GM12878 (cell line): ENCODE data around the gene IL1RAPL1. TPM values are rescaled to one million over a fixed set of nuclear protein-coding genes. Genes with fewer than 3 reads are reported as not detected.
A peak's percentile ranks its signal among the peaks of the same experiment; 100 is the strongest.

Experiments used
- ATAC-seq: fragments of 200-7000 bp; cut with Tn5 transposase; 3 replicates; pipeline ENCODE4 v1.9.1; 2020; ENCODE audit warnings: mild to moderate bottlenecking, moderate library complexity
- BruUV-seq: library from RNA; stranded (reverse); fragments of 400-500 nt; replicated peaks from 2 replicates; lab custom pipeline; 2021; lab: Mats Ljungman, UMichigan
- CTCF ChIA-PET: fragments of 300-600 bp; sonication (Branson Sonifier 250); formaldehyde crosslinking; extraction: SDS; loops from one replicate; lab custom pipeline; 2021; ENCODE audit warnings: inconsistent platforms; lab: Yijun Ruan, JAX
- POLR2A ChIA-PET: fragments of 350-600 bp; formaldehyde crosslinking; extraction: SDS; loops from one replicate; lab custom pipeline; 2021; ENCODE audit warnings: inconsistent platforms; lab: Charles Lee
- RAD21 ChIA-PET: fragments of 300-600 bp; sonication (Branson Sonifier 250); formaldehyde crosslinking; loops from one replicate; lab custom pipeline; 2023; ENCODE audit warnings: antibody characterized with exemption; ENCODE audit not compliant: unreplicated experiment; lab: Charles Lee
- SMC1A ChIA-PET: fragments of 300-600 bp; sonication (Branson Sonifier 250); formaldehyde crosslinking; loops from one replicate; lab custom pipeline; 2023; ENCODE audit not compliant: unreplicated experiment, uncharacterized antibody; lab: Charles Lee
- DNase-seq: peaks from one replicate; pipeline ENCODE4 v3.0.0-alpha.2; 2011; ENCODE audit warnings: low read depth, low spot score
- FAIRE-seq: peaks from 3 replicates; lab custom pipeline; 2011; peaks lifted over from hg19 to GRCh38; lab: Jason Lieb, UNC
- H2AFZ ChIP-seq: 2 replicates; pipeline ENCODE4 v1.6.0; 2011; ENCODE audit warnings: low read depth, low read length, control low read depth; ENCODE audit not compliant: control insufficient read depth
- H3K27ac ChIP-seq: 2 replicates; pipeline ENCODE4 v1.5.1; 2011; ENCODE audit warnings: control low read depth; ENCODE audit not compliant: control insufficient read depth, insufficient read depth
- H3K27me3 ChIP-seq, 2 experiments: replicated peaks in 1 of 2; 2 replicates each; pipeline versions ENCODE4 v1.6.0 to v1.6.1; 2011; ENCODE audit warnings: low read length in 1 of 2; ENCODE audit not compliant: control insufficient read depth in 2 of 2, insufficient read depth in 2 of 2
- H3K36me3 ChIP-seq, 2 experiments: 2 replicates each; pipeline ENCODE4 v1.5.1; 2011; ENCODE audit warnings: low read length in 1 of 2; ENCODE audit not compliant: control insufficient read depth in 2 of 2, insufficient read depth in 2 of 2
- H3K4me1 ChIP-seq: 2 replicates; pipeline ENCODE4 v1.6.1; 2011; ENCODE audit warnings: mild to moderate bottlenecking, low read length, moderate library complexity, mixed read lengths; ENCODE audit not compliant: control insufficient read depth, insufficient read depth
- H3K4me2 ChIP-seq: 2 replicates; pipeline ENCODE4 v1.6.0; 2011; ENCODE audit warnings: control low read depth; ENCODE audit not compliant: control insufficient read depth, insufficient read depth
- H3K4me3 ChIP-seq: fragments of 200-600 bp; sonication (generic); 2 replicates; pipeline ENCODE4 v1.5.1; 2016
- H3K79me2 ChIP-seq: 2 replicates; pipeline ENCODE4 v1.6.0; 2011; ENCODE audit warnings: low read length; ENCODE audit not compliant: control insufficient read depth, insufficient read depth
- H3K9ac ChIP-seq: 2 replicates; pipeline ENCODE4 v1.8.0; 2011; ENCODE audit warnings: low read length, control low read depth, mixed read lengths; ENCODE audit not compliant: control insufficient read depth, insufficient read depth
- H3K9me3 ChIP-seq: replicated peaks from 3 replicates; pipeline ENCODE4 v1.5.1; 2011; ENCODE audit warnings: mild to moderate bottlenecking, low read length; ENCODE audit not compliant: control insufficient read depth, insufficient read depth
- H4K20me1 ChIP-seq: 2 replicates; pipeline ENCODE4 v1.6.0; 2011; ENCODE audit not compliant: control insufficient read depth, insufficient read depth
- ZNF217 ChIP-seq: fragments of 450-650 bp; IDR thresholded peaks from 2 replicates; pipeline ENCODE4 v1.6.1; 2017; ENCODE audit warnings: antibody characterized with exemption, mild to moderate bottlenecking
- WGBS: methylation state at CpG from one replicate; pipeline ENCODE4 v1.1.6; 2016; ENCODE audit warnings: low lambda C conversion rate; ENCODE audit not compliant: insufficient replicate concordance, insufficient coverage; ENCODE audit errors: missing lambda C conversion rate; 5-methylcytosine and 5-hydroxymethylcytosine counted together
- in situ Hi-C: fragments of 300-500 bp; cut with MboI; formaldehyde crosslinking; loops from 9 replicates; pipeline ENCODE4 v1.14.3; 2018; ENCODE audit warnings: mixed read lengths
- intact Hi-C: fragments of 100-400 bp; cut with micrococcal nuclease; formaldehyde crosslinking; loops from one replicate; pipeline ENCODE4 v1.14.2; 2022; ENCODE audit not compliant: unreplicated experiment
- polyA plus RNA-seq, 11 experiments: library from polyadenylated mRNA; depleted of rRNA in 4 of 11; unstranded in 6 of 11; stranded (reverse) in 5 of 11; fragments of >200 nt; fragmentation: Nextera tagmentation in 4 of 11; fragmentation: Illumina TruSeq in 1 of 11; extraction: Ambion mirVana in 4 of 11; extraction: Trizol in 1 of 11; gene quantifications; 1 replicate in 1 of 11; 2 replicates in 10 of 11; pipeline versions ENCODE4 v1.2.1 to v1.2.3, GENCODE V29; 2011 to 2016; ENCODE audit warnings: inconsistent platforms in 2 of 11, missing spikeins in 2 of 11, low read depth in 1 of 11
- total RNA-seq, 4 experiments: library from RNA; depleted of rRNA in 3 of 4; stranded (reverse); fragments of >200 nt in 3 of 4; fragmentation: Illumina TruSeq in 1 of 4; extraction: Trizol in 1 of 4; gene quantifications; 2 replicates each; pipeline versions ENCODE4 v1.2.1 to v1.2.3, GENCODE V29; 2013 to 2021
- TF ChIP-seq, protein P1 (sequence below): fragments of 450-650 bp; formaldehyde crosslinking; IDR thresholded peaks from 2 replicates; pipeline ENCODE4 v1.5.0; 2022; ENCODE audit warnings: mild to moderate bottlenecking, missing genetic modification characterization
- TF ChIP-seq, protein P2 (sequence below): fragments of 450-650 bp; IDR thresholded peaks from 2 replicates; pipeline ENCODE4 v1.6.1; 2016; ENCODE audit warnings: mild to moderate bottlenecking, moderate library complexity, borderline replicate concordance
- TF ChIP-seq, protein P3 (sequence below): fragments of 450-650 bp; IDR thresholded peaks from 2 replicates; pipeline ENCODE4 v1.6.1; 2014; ENCODE audit warnings: mild to moderate bottlenecking
- TF ChIP-seq, protein P4 (sequence below), 3 experiments: IDR thresholded peaks in 2 of 3; conservative IDR thresholded peaks in 1 of 3; 2 replicates each; pipeline ENCODE4 v1.5.1; 2011; ENCODE audit warnings: low read depth in 3 of 3, low read length in 3 of 3, mild to moderate bottlenecking in 3 of 3, control low read depth in 2 of 3, moderate library complexity in 2 of 3, inconsistent platforms in 1 of 3, mixed read lengths in 1 of 3; ENCODE audit not compliant: control insufficient read depth in 2 of 3, insufficient read depth in 1 of 3; ENCODE audit errors: extremely low read depth in 1 of 3

The IL1RAPL1 gene
- total and polyA plus RNA-seq, 10 of the 15 experiments (the other 5 are each of a cell fraction or from before 2014, with no cell fraction given), result not detected

DNA sequence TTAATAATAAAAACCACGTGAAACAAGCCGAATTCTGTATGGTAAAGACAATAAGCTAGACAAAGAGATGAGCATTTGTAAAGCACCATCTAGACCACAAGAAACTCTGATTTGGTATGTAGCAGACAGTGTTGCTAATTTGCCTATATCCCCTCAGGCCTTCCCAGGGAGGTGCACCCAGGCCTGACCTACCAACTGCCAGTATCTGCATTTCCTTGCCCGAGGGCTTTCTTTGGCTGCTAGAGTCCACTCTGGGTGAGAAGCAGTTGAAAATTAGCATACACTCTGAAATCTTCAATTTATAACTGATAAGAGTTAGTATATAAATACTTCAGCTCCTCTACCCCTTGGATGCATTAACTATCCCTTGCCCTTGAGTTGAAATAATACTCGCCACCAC is 37.4 kb upstream of the IL1RAPL1 start (continued):
- no peak for TF ChIP-seq ZNF217

DNA sequence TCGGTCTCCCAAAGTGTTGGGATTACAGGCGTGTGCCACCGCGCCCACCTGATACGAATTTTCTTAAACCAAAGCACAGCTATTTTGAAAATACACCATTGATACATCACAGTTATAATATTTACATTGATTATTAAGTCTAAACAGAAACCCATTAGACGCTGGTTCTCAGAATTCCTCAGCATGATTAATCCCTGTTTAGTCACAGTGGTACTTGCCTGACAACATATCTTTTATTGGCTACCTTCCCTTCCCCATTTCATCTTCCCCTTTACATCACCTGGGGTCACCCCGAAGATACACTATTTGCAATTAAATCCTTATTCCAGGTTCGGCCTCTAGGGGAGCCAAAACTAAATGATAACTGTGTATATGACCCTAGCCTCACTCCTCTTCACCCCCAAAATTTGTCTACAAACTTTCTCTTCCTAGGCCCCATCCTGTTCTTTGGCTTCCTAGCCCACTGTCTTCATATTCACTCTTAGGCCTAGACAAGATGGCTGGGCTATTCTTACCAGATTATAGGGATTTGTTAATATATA is 36.8 kb upstream of the IL1RAPL1 start:
- ChIA-PET CTCF (interaction anchor here (1.1 kb wide), 1 partner anchor 12 kb away, joined by 3 read pairs; no protein-coding TSS in a partner anchor), RAD21 (no interaction called here), SMC1A (no interaction called here), POLR2A (no interaction called here)
- no peak overlapping the region for H3K9ac ChIP-seq
- 60% methylated on average over 8 of the region's 8 CpGs for WGBS
- H3K9me3 ChIP-seq, result no peaks in the 10 kb centered on the region
- H3K4me1 ChIP-seq, result no peaks in the 10 kb centered on the region
- H3K4me3 ChIP-seq, result no peak overlapping the region
- H4K20me1 ChIP-seq, result no peaks in the 10 kb centered on the region
- intact Hi-C loops, result no loop called here
- ATAC-seq (peak; percentile 75), FAIRE-seq (no peak), DNase-seq (no peak)
- in situ Hi-C loops, result no loop called here
- no peaks in the 10 kb centered on the region for H3K79me2 ChIP-seq
- BruUV-seq, result no TSS peak
- H3K27me3 ChIP-seq, result no peaks in the 10 kb centered on the region
- H3K36me3 ChIP-seq, result no peaks in the 10 kb centered on the region
- TF ChIP-seq, protein P1, sequence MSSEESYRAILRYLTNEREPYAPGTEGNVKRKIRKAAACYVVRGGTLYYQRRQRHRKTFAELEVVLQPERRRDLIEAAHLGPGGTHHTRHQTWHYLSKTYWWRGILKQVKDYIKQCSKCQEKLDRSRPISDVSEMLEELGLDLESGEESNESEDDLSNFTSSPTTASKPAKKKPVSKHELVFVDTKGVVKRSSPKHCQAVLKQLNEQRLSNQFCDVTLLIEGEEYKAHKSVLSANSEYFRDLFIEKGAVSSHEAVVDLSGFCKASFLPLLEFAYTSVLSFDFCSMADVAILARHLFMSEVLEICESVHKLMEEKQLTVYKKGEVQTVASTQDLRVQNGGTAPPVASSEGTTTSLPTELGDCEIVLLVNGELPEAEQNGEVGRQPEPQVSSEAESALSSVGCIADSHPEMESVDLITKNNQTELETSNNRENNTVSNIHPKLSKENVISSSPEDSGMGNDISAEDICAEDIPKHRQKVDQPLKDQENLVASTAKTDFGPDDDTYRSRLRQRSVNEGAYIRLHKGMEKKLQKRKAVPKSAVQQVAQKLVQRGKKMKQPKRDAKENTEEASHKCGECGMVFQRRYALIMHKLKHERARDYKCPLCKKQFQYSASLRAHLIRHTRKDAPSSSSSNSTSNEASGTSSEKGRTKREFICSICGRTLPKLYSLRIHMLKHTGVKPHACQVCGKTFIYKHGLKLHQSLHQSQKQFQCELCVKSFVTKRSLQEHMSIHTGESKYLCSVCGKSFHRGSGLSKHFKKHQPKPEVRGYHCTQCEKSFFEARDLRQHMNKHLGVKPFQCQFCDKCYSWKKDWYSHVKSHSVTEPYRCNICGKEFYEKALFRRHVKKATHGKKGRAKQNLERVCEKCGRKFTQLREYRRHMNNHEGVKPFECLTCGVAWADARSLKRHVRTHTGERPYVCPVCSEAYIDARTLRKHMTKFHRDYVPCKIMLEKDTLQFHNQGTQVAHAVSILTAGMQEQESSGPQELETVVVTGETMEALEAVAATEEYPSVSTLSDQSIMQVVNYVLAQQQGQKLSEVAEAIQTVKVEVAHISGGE (CRISPR knock-in tag), result no peak
- TF ChIP-seq, protein P2, sequence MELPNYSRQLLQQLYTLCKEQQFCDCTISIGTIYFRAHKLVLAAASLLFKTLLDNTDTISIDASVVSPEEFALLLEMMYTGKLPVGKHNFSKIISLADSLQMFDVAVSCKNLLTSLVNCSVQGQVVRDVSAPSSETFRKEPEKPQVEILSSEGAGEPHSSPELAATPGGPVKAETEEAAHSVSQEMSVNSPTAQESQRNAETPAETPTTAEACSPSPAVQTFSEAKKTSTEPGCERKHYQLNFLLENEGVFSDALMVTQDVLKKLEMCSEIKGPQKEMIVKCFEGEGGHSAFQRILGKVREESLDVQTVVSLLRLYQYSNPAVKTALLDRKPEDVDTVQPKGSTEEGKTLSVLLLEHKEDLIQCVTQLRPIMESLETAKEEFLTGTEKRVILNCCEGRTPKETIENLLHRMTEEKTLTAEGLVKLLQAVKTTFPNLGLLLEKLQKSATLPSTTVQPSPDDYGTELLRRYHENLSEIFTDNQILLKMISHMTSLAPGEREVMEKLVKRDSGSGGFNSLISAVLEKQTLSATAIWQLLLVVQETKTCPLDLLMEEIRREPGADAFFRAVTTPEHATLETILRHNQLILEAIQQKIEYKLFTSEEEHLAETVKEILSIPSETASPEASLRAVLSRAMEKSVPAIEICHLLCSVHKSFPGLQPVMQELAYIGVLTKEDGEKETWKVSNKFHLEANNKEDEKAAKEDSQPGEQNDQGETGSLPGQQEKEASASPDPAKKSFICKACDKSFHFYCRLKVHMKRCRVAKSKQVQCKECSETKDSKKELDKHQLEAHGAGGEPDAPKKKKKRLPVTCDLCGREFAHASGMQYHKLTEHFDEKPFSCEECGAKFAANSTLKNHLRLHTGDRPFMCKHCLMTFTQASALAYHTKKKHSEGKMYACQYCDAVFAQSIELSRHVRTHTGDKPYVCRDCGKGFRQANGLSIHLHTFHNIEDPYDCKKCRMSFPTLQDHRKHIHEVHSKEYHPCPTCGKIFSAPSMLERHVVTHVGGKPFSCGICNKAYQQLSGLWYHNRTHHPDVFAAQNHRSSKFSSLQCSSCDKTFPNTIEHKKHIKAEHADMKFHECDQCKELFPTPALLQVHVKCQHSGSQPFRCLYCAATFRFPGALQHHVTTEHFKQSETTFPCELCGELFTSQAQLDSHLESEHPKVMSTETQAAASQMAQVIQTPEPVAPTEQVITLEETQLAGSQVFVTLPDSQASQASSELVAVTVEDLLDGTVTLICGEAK, result no peak
- TF ChIP-seq, protein P3, sequence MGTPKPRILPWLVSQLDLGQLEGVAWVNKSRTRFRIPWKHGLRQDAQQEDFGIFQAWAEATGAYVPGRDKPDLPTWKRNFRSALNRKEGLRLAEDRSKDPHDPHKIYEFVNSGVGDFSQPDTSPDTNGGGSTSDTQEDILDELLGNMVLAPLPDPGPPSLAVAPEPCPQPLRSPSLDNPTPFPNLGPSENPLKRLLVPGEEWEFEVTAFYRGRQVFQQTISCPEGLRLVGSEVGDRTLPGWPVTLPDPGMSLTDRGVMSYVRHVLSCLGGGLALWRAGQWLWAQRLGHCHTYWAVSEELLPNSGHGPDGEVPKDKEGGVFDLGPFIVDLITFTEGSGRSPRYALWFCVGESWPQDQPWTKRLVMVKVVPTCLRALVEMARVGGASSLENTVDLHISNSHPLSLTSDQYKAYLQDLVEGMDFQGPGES, result no peak
- TF ChIP-seq, protein P4, sequence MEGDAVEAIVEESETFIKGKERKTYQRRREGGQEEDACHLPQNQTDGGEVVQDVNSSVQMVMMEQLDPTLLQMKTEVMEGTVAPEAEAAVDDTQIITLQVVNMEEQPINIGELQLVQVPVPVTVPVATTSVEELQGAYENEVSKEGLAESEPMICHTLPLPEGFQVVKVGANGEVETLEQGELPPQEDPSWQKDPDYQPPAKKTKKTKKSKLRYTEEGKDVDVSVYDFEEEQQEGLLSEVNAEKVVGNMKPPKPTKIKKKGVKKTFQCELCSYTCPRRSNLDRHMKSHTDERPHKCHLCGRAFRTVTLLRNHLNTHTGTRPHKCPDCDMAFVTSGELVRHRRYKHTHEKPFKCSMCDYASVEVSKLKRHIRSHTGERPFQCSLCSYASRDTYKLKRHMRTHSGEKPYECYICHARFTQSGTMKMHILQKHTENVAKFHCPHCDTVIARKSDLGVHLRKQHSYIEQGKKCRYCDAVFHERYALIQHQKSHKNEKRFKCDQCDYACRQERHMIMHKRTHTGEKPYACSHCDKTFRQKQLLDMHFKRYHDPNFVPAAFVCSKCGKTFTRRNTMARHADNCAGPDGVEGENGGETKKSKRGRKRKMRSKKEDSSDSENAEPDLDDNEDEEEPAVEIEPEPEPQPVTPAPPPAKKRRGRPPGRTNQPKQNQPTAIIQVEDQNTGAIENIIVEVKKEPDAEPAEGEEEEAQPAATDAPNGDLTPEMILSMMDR (IDR thresholded peaks at IDR 0.05 in 2 of 3, conservative IDR thresholded peaks at IDR 0.05 in 1 of 3; ENCODE audit: control insufficient read depth in 2 of 3, extremely low read depth in 1 of 3, insufficient read depth in 1 of 3, low read depth in 3 of 3, low read length in 3 of 3), result peak in 1 of 3 experiments; percentile 27; a peak in 2 of 6 replicates
- no peak overlapping the region for H3K4me2 ChIP-seq
- H3K27ac ChIP-seq, result no peak overlapping the region
- no peak overlapping the region for H2AFZ ChIP-seq
